Activated CD4-positive, alpha-beta T cell treated with anti-CD3 and anti-CD28 coated beads, Interleukin-2, amount 10 ng/mL, durations not matched to agents 24 days and 14 days (primary cell): ENCODE measurements around the gene TAF8. TPM values are rescaled to one million over a fixed set of nuclear protein-coding genes. Genes with fewer than 3 reads are reported as not detected.
A peak's percentile ranks its signal among the peaks of the same experiment; 100 is the strongest.

Experiments used
- DNase-seq: peaks from one replicate; pipeline ENCODE4 v3.0.0; 2022
- H3K27ac Mint-ChIP-seq: one replicate; pipeline ENCODE4 v1.8.0; 2022; ENCODE audit warnings: mild to moderate bottlenecking, mixed read lengths
- H3K27me3 Mint-ChIP-seq: one replicate; pipeline ENCODE4 v1.8.0; 2022; ENCODE audit warnings: mixed read lengths
- H3K36me3 Mint-ChIP-seq: one replicate; pipeline ENCODE4 v1.8.0; 2022; ENCODE audit warnings: low read depth, mild to moderate bottlenecking, mixed read lengths
- H3K4me1 Mint-ChIP-seq: one replicate; pipeline ENCODE4 v1.8.0; 2021; ENCODE audit warnings: mixed read lengths
- H3K4me3 Mint-ChIP-seq: one replicate; pipeline ENCODE4 v1.8.0; 2022; ENCODE audit warnings: mild to moderate bottlenecking, moderate library complexity, mixed read lengths
- H3K9me3 Mint-ChIP-seq: one replicate; pipeline ENCODE4 v1.8.0; 2021; ENCODE audit warnings: mixed read lengths
- intact Hi-C: fragments of 100-400 bp; cut with micrococcal nuclease; formaldehyde crosslinking; loops from one replicate; pipeline ENCODE4 v1.15.1; 2023
- total RNA-seq: library from RNA; stranded (reverse); gene quantifications from 2 replicates; pipeline ENCODE4 v1.2.3, GENCODE V29; 2022

TAF8 gene
- total RNA-seq, 1 donor from 2014 or later: 38.7 TPM

DNA sequence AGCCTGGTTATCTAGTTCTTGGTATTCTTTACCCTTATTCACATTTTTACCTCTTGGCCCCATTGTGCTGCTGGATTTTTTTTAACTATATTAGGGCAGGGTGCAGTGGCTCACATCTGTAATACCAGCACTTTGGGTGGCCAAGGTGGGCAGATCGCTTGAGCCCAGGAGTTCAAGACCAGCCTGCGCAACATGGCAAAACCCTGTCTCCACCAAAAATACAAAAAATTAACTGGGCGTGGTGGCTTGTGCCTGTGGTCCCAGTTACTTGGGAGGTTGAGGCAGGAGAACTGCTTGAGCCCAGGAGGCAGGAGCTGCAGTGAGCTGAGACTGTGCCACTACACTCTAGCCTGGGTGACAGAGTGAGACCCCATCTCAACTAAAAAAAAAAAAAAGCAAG is 12.2 kb upstream of the TAF8 start:
- Mint-ChIP-seq H3K27me3 (no peaks in the 10 kb centered on the region), H3K4me1 (peaks cover 56% of the 10 kb centered on the region), H3K9me3 (no peaks in the 10 kb centered on the region), H3K27ac (peak overlapping the region; percentile 80), H3K4me3 (peak overlapping the region; percentile 67), H3K36me3 (peaks cover 15% of the 10 kb centered on the region)
- intact Hi-C loops: loop anchor here (2.0 kb wide), 1 partner anchor 67 kb away; no protein-coding TSS in a partner anchor
- DNase-seq: no peak

DNA sequence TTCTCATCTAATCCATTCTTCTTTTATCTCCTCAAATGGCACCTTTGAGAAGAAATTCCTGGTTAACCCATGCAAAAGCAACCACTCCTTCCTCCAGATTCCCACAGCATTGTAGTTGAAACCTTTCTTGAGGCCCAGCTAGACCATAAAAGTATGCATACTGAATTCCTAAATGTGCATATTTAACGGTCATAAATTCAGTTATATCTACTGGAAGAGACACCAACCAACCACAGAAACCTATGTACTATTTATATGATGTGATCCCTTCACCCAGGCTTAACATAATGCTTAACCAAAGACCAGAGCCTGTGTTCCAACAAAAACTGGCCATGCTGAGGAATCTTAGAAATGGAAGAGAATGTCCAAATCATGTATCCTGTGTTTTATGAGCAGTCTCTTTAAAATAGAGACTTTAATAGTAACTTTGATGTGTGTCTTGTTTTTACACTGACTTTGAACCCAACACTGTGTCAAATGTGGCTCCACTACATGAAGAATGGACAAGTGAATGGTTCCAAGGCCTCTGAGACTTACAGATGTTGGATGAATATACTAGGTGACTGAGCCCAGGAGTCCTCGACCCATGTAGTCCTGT is 11.4 kb upstream of the TAF8 start:
- no peak for DNase-seq
- Mint-ChIP-seq H3K36me3 (peaks cover 16% of the 10 kb centered on the region), H3K4me1 (peaks cover 60% of the 10 kb centered on the region), H3K27ac (peak overlapping the region; percentile 97), H3K27me3 (no peaks in the 10 kb centered on the region), H3K4me3 (peak overlapping the region; percentile 78), H3K9me3 (no peaks in the 10 kb centered on the region)
- intact Hi-C loops: loop anchor here (1.0 to 2.0 kb wide), 5 partner anchors 8 to 103 kb away; no protein-coding TSS in a partner anchor

DNA sequence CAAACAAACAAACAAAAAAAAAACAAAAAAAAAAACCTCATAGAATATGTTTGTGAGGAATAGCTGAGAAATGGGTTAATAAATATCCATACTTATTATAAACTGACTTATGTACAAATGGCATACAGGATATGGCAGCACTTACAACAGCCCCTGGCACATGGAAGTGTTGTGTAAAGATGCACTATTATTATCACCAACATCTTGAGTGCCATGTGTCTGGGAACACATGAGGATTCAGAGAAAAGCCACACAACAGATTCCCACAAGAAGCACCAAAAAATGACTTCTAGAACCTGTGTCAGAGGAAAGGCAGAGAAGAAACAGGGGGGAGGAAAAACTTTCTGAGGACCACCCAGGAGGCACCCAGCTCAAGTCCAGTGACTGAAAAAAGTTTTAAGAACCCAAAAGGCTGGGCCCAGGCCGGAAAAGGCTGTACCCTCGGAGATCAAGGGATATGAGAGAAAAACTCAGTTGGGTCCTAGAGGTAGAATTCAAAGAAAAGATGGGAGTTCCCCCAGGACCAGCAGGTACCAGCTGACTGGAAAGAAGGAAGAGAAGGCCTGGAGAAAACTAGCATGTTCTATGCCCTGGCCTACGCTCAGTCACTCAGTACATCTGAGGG is 9.4 kb upstream of the TAF8 start:
- peak overlapping the region; percentile 97 for H3K27ac Mint-ChIP-seq
- H3K27me3 Mint-ChIP-seq: no peaks in the 10 kb centered on the region
- DNase-seq: peak; percentile 73
- peaks cover 12% of the 10 kb centered on the region for H3K36me3 Mint-ChIP-seq
- no peaks in the 10 kb centered on the region for H3K9me3 Mint-ChIP-seq
- H3K4me1 Mint-ChIP-seq: peaks cover 69% of the 10 kb centered on the region
- intact Hi-C loops: loop anchor here (5.0 kb wide), 1 partner anchor 34 kb away; no protein-coding TSS in a partner anchor
- H3K4me3 Mint-ChIP-seq: peak overlapping the region; percentile 73

DNA sequence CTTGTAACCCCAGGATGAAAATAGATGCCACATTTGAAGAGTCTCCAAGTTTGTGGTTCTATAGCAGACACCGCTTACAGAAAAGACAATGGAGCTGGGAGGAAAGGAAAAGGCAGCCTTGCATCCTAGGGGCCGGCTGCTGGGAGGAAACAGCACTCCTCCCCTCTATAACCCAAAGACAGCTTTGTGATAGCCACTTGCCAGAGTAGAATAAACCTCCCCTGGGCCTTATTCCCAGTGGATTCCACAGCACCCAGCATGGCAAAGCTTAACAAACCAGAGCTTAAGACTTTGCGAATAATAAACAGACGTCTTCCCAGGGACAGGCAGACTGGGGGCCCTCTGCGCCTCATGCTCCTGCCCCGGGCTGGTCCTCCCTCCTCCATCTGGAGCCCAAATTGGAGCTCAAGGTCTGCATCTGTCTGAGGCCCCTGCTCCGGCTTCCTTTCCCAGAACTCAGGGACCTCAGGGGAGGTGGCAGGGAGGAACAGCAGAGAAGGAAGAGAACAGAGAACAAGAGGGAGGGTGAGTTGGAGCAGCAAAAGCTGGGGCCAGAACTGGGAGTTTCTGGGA is 8.8 kb upstream of the TAF8 start:
- intact Hi-C loops: loop anchor here (5.0 kb wide), 1 partner anchor 34 kb away; no protein-coding TSS in a partner anchor
- peaks cover 74% of the 10 kb centered on the region for H3K4me1 Mint-ChIP-seq
- no peaks in the 10 kb centered on the region for H3K27me3 Mint-ChIP-seq
- H3K9me3 Mint-ChIP-seq: no peaks in the 10 kb centered on the region
- H3K36me3 Mint-ChIP-seq: peaks cover 16% of the 10 kb centered on the region
- H3K27ac Mint-ChIP-seq: peak overlapping the region; percentile 97
- DNase-seq: no peak
- H3K4me3 Mint-ChIP-seq: peak overlapping the region; percentile 73

DNA sequence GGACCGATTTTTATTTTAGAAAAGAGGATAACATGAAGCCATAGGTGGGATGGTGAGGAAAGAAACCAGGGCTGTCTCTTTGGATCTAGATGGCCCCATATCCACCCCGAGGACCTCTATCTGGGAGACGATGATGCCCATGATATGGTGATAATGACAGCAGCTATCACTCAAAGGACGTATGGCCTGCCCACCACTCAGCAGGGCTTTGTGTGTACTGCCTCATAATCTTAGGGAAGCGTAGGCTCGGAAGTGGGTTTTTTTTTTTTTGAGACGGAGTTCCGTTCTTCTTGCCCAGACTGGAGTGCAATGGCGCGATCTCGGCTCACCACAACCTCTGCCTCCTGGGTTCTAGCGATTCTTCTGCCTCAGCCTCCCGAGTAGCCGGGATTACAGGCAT is 8.2 kb upstream of the TAF8 start:
- H3K27ac Mint-ChIP-seq: peak overlapping the region; percentile 97
- H3K27me3 Mint-ChIP-seq: no peaks in the 10 kb centered on the region
- H3K4me3 Mint-ChIP-seq: peak overlapping the region; percentile 73

DNA sequence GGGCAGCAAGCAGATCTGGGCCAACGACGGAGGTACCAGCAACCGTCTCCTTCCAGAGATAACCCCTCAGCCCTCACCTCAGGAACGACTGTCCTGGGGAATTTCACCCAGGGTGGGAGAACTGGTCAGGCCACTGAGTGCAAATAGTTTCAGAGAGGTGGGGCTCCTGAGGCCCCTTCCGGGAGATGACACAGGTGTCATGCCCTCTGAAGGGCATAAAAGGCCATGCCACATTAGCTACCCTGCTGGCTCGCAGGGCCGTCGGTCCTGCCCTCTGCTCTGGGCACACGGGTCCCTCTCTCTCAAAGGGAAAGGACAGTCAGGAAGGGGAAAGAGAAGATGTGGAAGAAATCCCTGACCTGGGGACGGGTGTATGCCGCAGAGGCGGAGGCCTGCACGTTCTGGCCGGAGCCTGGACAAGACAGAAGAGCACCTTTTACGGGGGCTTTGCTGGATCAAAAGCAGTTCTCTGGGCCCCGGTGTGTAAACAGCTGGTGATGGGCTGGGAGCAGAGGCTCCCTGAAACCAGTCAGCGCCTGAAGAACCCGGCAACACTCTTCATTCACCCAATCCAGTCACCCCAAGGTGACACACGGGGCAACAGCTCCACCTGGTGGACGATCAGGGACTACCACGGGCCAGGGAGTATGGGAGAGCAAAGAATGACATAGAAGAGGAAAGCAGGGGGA is 6.4 kb upstream of the TAF8 start:
- Mint-ChIP-seq H3K4me3 (peak overlapping the region; percentile 73), H3K4me1 (peaks cover 84% of the 10 kb centered on the region), H3K36me3 (peaks cover 15% of the 10 kb centered on the region), H3K9me3 (no peaks in the 10 kb centered on the region), H3K27ac (peak overlapping the region; percentile 74), H3K27me3 (no peaks in the 10 kb centered on the region)
- DNase-seq: peak; percentile 98
- intact Hi-C loops: loop anchor here (1.0 to 5.0 kb wide), 8 partner anchors 37 to 264 kb away; partner anchors contain the start of genes BYSL, MED20, PRICKLE4 and TOMM6

More for the DNA sequence above, 8.2 kb upstream of the TAF8 start:
- no peaks in the 10 kb centered on the region for H3K9me3 Mint-ChIP-seq
- H3K4me1 Mint-ChIP-seq: peaks cover 79% of the 10 kb centered on the region
- intact Hi-C loops: loop anchor here (5.0 kb wide), 1 partner anchor 35 kb away; no protein-coding TSS in a partner anchor
- H3K36me3 Mint-ChIP-seq: peaks cover 16% of the 10 kb centered on the region
- DNase-seq: peak; percentile 74

DNA sequence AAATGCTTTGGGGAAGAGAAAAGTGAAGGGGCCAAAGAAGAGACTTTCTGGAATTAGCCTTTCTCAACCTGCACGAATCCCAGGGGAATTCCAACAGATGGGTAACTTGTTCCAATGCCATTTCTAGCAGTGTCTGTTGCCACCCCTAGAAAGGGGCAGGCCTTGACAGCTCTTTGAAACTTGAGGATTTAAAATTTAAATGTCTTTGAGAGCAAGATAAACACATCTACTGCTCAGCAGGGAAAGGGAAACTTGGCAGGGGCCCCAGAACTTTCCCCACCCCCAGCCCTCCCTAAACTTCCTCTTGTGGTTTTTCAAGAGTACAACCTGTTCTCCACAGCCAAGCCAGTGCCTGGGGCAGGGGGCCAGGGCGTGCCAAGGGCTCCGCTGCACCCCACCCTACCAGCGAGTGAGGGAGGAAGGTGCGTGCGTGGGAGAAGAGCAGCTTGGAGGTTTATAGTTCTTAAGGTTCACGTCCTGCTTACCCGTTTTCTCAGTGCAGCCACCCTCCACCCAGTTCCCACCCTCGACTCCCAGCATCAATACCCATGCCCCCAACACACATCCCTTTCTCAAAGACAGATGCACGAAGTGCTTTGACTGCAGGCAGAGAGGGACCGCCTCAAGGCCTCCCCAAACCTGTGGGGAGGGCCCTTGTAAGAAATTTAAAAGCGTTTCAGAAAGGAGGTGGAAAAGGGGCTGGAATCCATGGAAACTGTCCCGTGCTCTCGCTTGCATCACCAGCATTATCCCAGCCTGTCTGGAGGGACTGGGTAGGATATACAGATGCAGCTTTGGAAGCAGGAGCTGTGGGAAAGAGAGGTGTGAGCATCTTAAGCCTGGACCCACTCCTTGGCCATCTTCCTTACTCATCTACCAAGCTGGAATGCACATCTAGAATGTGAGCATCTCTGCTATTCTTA is 4.5 kb upstream of the TAF8 start:
- peak; percentile 90 for DNase-seq
- H3K36me3 Mint-ChIP-seq: peaks cover 15% of the 10 kb centered on the region
- no peaks in the 10 kb centered on the region for H3K9me3 Mint-ChIP-seq
- peak overlapping the region; percentile 98 for H3K4me3 Mint-ChIP-seq
- intact Hi-C loops: loop anchor here (2.0 kb wide), 1 partner anchor 151 kb away; the partner anchor contains the start of gene USP49
- H3K4me1 Mint-ChIP-seq: peaks cover 83% of the 10 kb centered on the region
- H3K27ac Mint-ChIP-seq: peak overlapping the region; percentile 77
- H3K27me3 Mint-ChIP-seq: no peaks in the 10 kb centered on the region

DNA sequence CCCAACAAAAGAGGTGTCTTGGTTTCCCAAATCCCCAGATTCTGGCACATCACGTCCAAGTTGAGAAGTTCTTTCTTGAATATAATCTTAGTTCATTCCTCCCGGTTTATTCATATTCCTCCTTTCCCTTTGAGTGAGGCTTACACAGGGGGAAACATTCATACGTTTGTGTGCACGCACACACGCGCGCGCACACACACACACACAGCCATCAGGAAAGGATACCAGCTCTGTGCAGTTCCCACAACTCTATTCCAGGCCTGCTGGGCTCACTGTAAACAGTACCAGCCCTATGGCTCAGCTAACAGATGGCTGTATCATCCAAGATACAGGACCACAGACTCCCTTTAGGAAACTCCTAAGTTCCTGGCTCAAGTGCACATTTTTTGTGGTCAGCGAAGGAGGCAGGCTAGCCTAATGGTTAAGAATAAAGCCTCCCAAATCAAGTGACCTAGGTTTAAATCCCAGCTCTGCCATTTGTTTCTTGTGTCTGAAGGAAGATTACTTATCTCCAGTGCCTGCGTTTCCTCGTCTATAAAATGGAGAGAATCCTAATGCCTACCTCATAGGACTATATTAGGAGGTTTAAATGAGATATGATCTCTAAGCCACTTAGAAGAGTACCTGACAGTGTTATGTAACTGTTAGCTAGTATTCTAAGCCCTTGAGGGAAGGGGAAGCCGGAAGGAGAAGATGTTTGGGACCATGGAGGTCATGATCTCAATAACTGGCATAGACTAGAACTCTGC is 3.7 kb upstream of the TAF8 start:
- no peak for DNase-seq
- Mint-ChIP-seq H3K36me3 (peaks cover 20% of the 10 kb centered on the region), H3K4me3 (peak overlapping the region; percentile 98), H3K27ac (peak overlapping the region; percentile 77), H3K27me3 (no peaks in the 10 kb centered on the region), H3K4me1 (peaks cover 81% of the 10 kb centered on the region), H3K9me3 (no peaks in the 10 kb centered on the region)
- intact Hi-C loops: no loop called here

DNA sequence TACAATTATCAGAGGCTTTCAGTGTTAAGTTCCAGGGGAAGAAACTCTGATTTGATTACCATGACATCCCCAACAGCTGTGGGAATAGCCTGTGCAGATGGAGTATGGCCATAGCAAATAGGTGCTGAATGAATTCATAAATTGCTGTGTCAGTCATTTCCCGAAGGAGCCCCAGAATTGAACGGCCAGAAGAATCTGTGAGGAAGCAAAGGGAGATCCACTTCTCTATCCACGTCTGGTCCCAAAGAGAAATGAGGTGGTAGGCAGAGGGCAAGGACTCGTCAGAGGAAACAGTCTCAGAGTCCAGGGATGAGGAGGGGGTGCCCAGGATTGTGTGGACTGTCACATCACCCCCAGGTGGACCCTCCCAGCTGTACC is 3.1 kb upstream of the TAF8 start:
- intact Hi-C loops: no loop called here
- H3K27me3 Mint-ChIP-seq: no peaks in the 10 kb centered on the region
- peak overlapping the region; percentile 98 for H3K4me3 Mint-ChIP-seq
- no peak for DNase-seq
- H3K27ac Mint-ChIP-seq: peak overlapping the region; percentile 77
- peaks cover 24% of the 10 kb centered on the region for H3K36me3 Mint-ChIP-seq
- peaks cover 79% of the 10 kb centered on the region for H3K4me1 Mint-ChIP-seq
- no peaks in the 10 kb centered on the region for H3K9me3 Mint-ChIP-seq

DNA sequence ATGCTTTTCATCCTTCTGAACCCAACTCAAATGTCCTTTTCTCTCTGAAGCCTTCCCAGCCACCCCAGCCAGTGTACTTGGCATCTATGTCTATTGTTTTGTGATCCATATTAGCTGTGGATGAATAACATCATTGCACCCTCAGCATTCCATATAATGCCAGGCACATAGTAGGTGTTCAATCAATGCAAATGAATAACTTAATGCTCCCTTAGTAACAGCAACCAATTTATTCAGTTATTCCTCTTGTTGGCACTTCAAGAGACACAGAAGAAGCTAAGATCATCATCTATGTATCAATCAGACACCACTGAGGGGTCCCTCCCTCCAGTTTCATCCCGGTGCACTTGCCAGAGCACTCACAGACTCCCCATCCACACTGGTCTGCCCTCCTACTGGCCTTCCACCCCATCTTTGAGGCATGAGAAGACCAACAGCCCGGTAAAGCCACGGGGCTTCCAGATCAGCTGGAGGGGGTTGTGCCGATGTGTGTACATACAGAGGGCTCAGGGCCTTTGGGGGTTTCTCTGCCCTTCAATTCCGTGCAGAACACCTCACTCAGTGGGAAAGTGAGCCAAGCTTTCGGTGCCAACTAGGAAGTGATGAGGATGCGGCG is 2.4 kb upstream of the TAF8 start:
- no peak for DNase-seq
- Mint-ChIP-seq H3K9me3 (no peaks in the 10 kb centered on the region), H3K27me3 (no peaks in the 10 kb centered on the region), H3K36me3 (peaks cover 29% of the 10 kb centered on the region), H3K4me3 (peak overlapping the region; percentile 98), H3K27ac (peak overlapping the region; percentile 99), H3K4me1 (peaks cover 76% of the 10 kb centered on the region)
- intact Hi-C loops: loop anchor here (2.0 kb wide), 2 partner anchors 53 to 127 kb away; partner anchors contain the start of genes BYSL and MED20

DNA sequence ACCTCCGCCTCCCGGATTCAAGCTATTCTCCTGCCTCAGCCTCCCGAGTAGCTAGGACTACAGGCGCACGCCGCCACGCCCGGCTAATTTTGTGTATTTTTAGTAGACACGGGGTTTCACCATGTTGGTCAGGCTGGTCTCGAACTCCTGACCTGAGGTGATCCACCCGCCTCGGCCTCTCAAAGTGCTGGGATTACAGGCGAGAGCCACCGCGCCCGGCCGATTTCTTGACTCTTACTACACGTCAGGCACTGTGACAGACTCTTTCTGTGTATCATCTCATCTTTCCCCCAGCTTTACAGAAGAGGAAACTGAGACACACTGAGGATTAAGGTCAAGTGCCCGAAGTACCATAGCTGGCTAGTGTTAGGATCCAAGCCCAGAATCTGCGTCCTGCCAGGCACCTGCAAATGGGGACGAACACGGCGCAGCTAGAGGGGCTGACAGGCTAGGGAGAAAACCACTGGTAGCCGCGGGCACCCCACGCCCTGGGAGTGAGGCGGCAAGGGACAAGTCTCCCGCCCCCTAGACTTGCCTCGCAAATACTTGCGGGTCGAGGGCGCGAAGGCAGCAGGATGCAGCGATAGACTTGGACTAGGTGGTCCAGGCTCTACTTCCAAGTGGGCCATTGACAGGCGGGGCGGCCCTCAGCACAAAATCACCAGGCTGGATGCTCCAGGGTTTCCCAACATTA is 1.1 kb upstream of the TAF8 start:
- H3K4me3 Mint-ChIP-seq: peak overlapping the region; percentile 98
- peak; percentile 71 for DNase-seq
- H3K4me1 Mint-ChIP-seq: peaks cover 71% of the 10 kb centered on the region
- peak overlapping the region; percentile 99 for H3K27ac Mint-ChIP-seq
- no peaks in the 10 kb centered on the region for H3K9me3 Mint-ChIP-seq
- peaks cover 36% of the 10 kb centered on the region for H3K36me3 Mint-ChIP-seq
- H3K27me3 Mint-ChIP-seq: no peaks in the 10 kb centered on the region
- intact Hi-C loops: loop anchor here (2.0 kb wide), 2 partner anchors 52 to 128 kb away; partner anchors contain the start of genes BYSL and MED20
